ENCODE data around the gene UBR2. TPM values are rescaled to one million over a fixed set of nuclear protein-coding genes. Genes with fewer than 3 reads are reported as not detected.

Gene UBR2
- total RNA-seq, 6 experiments from 2014 or later, result 14.0 to 22.8 (median 16.7) TPM

DNA sequence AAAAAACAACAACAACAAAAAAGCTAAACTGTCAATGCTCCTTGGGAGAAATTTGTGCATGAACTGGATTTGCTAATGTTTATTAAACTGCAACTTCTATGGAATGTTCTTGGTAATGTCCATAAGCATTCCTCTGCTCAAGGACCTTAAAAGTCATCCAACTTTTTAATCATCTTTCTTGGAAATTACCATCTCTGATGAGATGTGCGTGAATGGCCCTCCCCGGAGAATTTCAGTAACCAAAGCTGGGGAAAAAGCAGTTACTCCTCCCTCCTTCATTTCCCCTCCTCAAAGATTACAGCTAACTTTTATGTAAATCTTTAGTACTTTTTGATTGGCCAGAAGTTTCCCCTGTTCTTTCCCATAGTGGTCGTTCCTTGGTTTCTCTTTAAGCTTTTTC, 176.9 kb downstream of the UBR2 start:
- no peak for ATAC-seq
- TF ChIP-seq, protein P1, sequence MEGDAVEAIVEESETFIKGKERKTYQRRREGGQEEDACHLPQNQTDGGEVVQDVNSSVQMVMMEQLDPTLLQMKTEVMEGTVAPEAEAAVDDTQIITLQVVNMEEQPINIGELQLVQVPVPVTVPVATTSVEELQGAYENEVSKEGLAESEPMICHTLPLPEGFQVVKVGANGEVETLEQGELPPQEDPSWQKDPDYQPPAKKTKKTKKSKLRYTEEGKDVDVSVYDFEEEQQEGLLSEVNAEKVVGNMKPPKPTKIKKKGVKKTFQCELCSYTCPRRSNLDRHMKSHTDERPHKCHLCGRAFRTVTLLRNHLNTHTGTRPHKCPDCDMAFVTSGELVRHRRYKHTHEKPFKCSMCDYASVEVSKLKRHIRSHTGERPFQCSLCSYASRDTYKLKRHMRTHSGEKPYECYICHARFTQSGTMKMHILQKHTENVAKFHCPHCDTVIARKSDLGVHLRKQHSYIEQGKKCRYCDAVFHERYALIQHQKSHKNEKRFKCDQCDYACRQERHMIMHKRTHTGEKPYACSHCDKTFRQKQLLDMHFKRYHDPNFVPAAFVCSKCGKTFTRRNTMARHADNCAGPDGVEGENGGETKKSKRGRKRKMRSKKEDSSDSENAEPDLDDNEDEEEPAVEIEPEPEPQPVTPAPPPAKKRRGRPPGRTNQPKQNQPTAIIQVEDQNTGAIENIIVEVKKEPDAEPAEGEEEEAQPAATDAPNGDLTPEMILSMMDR (IDR thresholded peaks at IDR 0.05), result no peak
- TF ChIP-seq POLR2A (IDR thresholded peaks at IDR 0.05), result no peak
- intact Hi-C loops (cut with DNase I), result loop anchor here in 1 of 2 donors (10.0 kb wide), 1 partner anchor 144 kb away; no protein-coding TSS in a partner anchor

DNA sequence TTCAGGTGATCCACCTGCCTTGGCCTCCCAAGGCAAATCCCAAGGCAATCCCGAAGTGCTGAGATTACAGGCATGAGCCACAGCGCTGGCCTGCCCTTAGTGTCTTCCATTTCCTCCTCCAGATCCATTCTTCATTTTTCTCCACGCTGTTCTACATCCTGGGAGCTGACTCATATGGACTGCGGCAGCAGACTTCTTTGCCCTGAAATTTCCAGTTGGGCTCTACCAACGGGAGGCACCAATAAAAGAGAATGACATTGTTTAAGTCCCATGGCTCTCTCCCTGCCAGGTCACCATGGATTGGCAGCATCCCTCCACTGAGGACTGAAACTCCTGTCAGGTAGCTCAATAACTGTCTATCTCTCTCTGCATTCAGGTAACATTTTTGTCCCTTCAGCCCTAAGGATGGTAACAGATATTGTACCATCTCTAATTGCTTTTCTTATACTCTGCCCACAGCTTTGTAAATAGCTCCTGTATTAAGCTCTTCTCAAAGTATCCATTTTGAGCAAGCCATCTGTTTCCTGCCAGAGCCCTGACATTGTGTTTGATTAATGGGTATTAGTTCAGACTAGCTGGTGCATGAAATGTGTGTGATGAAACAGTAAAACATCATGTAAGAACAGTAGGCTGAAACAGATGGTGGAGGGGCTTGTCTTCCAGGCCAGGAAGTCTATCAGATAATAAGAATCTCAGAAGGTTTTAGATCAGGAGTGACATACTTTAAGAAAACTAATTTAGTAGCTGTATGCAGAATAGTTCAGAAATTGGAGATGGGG, 178.5 kb downstream of the UBR2 start:
- H3K4me3 ChIP-seq, result no peak overlapping the region
- H3K27ac ChIP-seq, result no peak overlapping the region
- no peaks in the 10 kb centered on the region for H3K27me3 ChIP-seq
- DNase-seq (no peak), ATAC-seq (no peak)
- H3K9me3 ChIP-seq, result no peaks in the 10 kb centered on the region
- intact Hi-C loops (cut with DNase I), result loop anchor here in 1 of 2 donors (10.0 kb wide), 1 partner anchor 142 kb away; no protein-coding TSS in a partner anchor
- TF ChIP-seq, protein P1 (IDR thresholded peaks at IDR 0.05), result no peak
- TF ChIP-seq POLR2A (IDR thresholded peaks at IDR 0.05), result no peak
- H3K4me1 ChIP-seq, result peaks cover 0 to 15% (median 3%) of the 10 kb centered on the region in 4 donors
- no peaks in the 10 kb centered on the region for H3K36me3 ChIP-seq
- WGBS (ENCODE audit: insufficient coverage, low coverage, low lambda C conversion rate, missing lambda C conversion rate), result 48% methylated on average over 2 of the region's 5 CpGs

More for the DNA sequence above, 176.9 kb downstream of the UBR2 start:
- Histone ChIP-seq H3K4me1 (peaks cover 0 to 15% (median 3%) of the 10 kb centered on the region in 4 donors), H3K4me3 (no peak overlapping the region), H3K27ac (no peak overlapping the region), H3K36me3 (no peaks in the 10 kb centered on the region), H3K9me3 (no peaks in the 10 kb centered on the region), H3K27me3 (no peaks in the 10 kb centered on the region)
- 48% methylated on average over 2 of the region's 3 CpGs for WGBS (ENCODE audit: insufficient coverage, low coverage, low lambda C conversion rate, missing lambda C conversion rate)
- DNase-seq, result no peak

Small RNA genes lying within 50 kb of the gene (small RNA-seq; reads per million reads assigned to genes)
- 0 reads per million in 2 experiments for gene RNU6-890P

Other genes with a start within 250 kb of the UBR2 start
- 1 to 10 TPM in 1 of 6 experiments, under 1 TPM in 5; 0.29 to 1.2 (median 0.60) TPM for gene TRERF1, start 112.1 kb upstream of the UBR2 start, total RNA-seq
- gene PRPH2, start 158.6 kb downstream of the UBR2 start, total RNA-seq, result under 1 TPM in 1 of 6 experiments, not detected in 5; 0.16 TPM
- gene TBCC, start 182.1 kb downstream of the UBR2 start, total RNA-seq, result 10 to 100 TPM in 2 of 6 experiments, 1 to 10 TPM in 4; 5.4 to 12.2 (median 6.3) TPM
- 1 to 10 TPM; 4.3 to 6.0 (median 5.5) TPM for gene BICRAL, start 218.0 kb downstream of the UBR2 start, total RNA-seq

All from right lobe of liver (tissue), 6 donors.